Measurements from ENCODE around the gene RFNG. TPM values are rescaled to one million over a fixed set of nuclear protein-coding genes. Genes with fewer than 3 reads are reported as not detected.

Gene RFNG, protein sequence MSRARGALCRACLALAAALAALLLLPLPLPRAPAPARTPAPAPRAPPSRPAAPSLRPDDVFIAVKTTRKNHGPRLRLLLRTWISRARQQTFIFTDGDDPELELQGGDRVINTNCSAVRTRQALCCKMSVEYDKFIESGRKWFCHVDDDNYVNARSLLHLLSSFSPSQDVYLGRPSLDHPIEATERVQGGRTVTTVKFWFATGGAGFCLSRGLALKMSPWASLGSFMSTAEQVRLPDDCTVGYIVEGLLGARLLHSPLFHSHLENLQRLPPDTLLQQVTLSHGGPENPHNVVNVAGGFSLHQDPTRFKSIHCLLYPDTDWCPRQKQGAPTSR
- polyA plus RNA-seq = 1.4 and 2.1 TPM in 2 replicates

GRCh38 chr17:82051776-82052637, at the start of gene RFNG, which contains the start of gene GPS1:
Gene RFNG (minus strand): TSS chr17:82051811. CDS start chr17:82051766, 45 bp downstream.
Gene GPS1 (plus strand): TSS chr17:82051898. CDS start chr17:82051932, 34 bp downstream.

DNA sequence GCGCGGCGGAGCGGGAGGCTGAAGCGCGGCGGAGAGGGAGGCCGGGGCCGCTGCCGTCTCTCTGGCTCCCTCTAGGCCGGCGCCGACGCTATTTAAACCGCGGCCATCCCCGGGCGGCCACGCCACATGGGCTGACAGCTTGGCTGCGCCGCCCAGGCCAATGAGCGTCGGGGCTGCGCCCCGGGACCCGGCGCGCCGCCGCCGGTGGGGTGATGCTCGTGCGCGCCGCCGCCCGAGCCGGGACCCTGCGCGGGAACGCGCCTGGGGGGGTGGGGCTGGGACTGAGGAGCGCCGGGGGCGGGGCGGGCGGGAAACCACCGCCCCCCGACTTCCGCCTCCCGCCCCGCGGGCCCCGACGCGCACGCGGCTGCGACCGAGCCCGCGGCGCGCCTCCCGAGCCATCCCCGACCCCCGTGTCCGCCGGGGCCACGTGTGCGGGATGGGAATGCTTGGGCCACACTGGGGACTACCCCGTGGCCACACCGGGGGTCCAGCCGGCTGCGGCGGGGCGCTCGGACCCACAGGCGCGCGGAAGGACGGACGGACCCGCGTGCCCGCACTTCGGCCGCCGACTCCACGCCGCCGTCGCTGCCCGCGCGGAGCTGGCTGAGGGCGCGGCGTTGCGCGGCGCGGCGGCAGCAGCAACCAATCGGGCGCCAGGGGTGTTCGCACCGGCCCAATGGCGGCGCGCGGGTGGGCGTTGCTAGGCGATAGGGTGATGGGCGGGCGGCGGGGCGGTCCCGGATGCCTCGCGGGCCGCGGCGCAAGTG, 46.7 kb upstream of the RFNG start, which contains the start of gene FASN:
Gene FASN, minus strand, starts transcription at position 68 of the 770 bp plus-strand sequence. CDS start 1,791 bp downstream, outside the sequence.

GRCh38 chr17:82065638-82066303, 14.2 kb upstream of the RFNG start, which contains the start of gene DUS1L:
Gene DUS1L (minus strand): TSS chr17:82065804. CDS start chr17:82065059, 745 bp downstream.

DNA sequence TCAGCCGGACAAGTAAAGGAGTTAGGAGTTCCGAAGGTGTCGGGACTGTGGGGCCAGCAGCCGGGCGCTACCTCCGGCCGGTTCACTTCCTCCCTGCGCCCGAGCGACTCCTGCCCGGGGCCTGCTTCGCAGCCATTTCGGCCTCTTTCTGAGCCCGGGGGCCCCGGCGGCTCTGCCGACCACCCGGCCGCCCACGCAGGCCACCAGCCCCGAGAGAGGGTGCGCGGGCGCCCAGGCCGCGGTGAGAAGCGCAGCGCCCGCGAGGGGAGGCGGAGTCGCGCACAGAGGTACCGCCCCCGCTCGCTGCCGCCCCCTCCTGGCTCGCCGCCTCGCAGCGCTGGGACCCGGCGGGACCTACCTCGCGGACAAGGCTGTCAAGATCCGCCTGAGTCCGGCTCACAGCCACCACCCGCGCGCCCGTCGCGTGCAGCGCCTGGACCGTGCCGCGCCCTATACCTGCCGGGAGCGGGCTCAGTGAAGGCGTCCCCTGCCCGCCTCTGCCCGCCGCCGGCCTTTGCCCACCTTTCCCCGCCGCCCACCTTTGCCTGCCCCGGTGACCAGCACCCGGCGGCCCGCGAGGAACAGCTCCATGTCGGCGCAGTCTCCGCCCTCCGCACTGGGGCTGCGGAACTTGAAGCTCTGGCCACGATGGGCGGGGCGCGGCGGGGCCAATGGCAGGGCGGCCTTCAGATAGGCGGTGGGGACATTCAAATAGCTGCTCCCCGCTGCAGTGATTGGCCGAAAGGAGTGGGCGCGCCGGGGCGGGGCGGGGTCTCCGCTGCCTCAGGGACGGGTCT, 14.3 kb downstream of the RFNG start, which contains the start of gene DCXR:
Gene DCXR, minus strand, starts transcription at position 606 of the 797 bp plus-strand sequence. Its CDS starts 15 bp downstream, at position 591.

GRCh38 chr17:82031303-82031884, 20.2 kb downstream of the RFNG start, which contains the start of gene RAC3:
Gene RAC3 (plus strand): TSS chr17:82031678. CDS start chr17:82031762, 84 bp downstream.

DNA sequence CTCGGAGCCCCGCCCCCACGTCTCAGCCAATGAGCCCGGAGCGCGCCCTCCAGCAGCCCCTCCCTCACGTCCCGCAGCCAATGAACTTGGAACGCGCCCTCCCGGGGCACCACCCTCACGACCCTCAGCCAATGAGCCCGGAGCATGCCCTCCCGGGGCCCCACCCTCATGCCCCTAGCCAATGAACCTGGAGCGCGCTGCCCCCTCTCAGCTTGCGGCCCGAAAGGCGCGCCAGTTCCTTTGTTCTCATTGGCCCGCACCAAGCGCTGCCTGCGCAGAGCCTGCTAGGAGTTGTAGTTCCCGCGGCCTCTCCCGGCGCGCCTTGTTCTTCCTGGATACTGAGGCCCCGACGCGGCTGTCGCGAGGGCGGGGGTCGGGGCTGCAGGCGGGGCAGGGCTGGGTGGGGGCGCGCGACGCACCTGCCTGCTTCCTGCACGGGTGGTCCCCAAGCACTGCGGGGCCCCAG, 28.6 kb downstream of the RFNG start, which contains the start of gene LRRC45:
Gene LRRC45, plus strand, starts transcription at position 325 of the 466 bp plus-strand sequence. CDS start 339 bp downstream, outside the sequence.

GRCh38 chr17:82022310-82022980, 29.2 kb downstream of the RFNG start, which contains the start of gene CENPX:
Gene CENPX (minus strand): TSS chr17:82022878. CDS start chr17:82022861, 17 bp downstream.

Other genes with a start within 250 kb of the RFNG start
- gene GCGR, start 247.7 kb downstream of the RFNG start, polyA plus RNA-seq = not detected in 2 replicates
- 15.2 TPM in 2 replicates for gene MCRIP1, start 218.5 kb downstream of the RFNG start, polyA plus RNA-seq
- not detected in 2 replicates for gene PPP1R27, start 216.8 kb downstream of the RFNG start, polyA plus RNA-seq
- 16.9 and 26.2 TPM in 2 replicates for gene P4HB, start 191.3 kb downstream of the RFNG start, polyA plus RNA-seq
- gene ARHGDIA, start 180.5 kb downstream of the RFNG start, polyA plus RNA-seq = 17.8 and 18.9 TPM in 2 replicates
- 2.3 and 3.9 TPM in 2 replicates for gene ALYREF, start 160.2 kb downstream of the RFNG start, polyA plus RNA-seq
- 151 and 201 TPM in 2 replicates for gene ANAPC11, start 160.1 kb downstream of the RFNG start, polyA plus RNA-seq
- not detected in 2 replicates for gene NPB, start 149.6 kb downstream of the RFNG start, polyA plus RNA-seq
- 1.5 and 1.6 TPM in 2 replicates for gene PCYT2, start 140.4 kb downstream of the RFNG start, polyA plus RNA-seq
- gene SIRT7, start 133.6 kb downstream of the RFNG start, polyA plus RNA-seq = 2.1 and 2.4 TPM in 2 replicates
- gene MAFG, start 124.1 kb downstream of the RFNG start, polyA plus RNA-seq = 3.9 and 7.6 TPM in 2 replicates
- 1.6 TPM in 1 of 2 replicates, not detected in the other for gene PYCR1, start 114.5 kb downstream of the RFNG start, polyA plus RNA-seq
- 0.26 and 0.84 TPM in 2 replicates for gene MYADML2, start 104.6 kb downstream of the RFNG start, polyA plus RNA-seq
- gene NOTUM, start 90.6 kb downstream of the RFNG start, polyA plus RNA-seq = not detected in 2 replicates
- gene ASPSCR1, start 74.2 kb downstream of the RFNG start, polyA plus RNA-seq = 1.0 and 6.4 TPM in 2 replicates
- 33.3 and 49.2 TPM in 2 replicates for gene CENPX, start 28.9 kb downstream of the RFNG start, polyA plus RNA-seq
- gene LRRC45, start 28.5 kb downstream of the RFNG start, polyA plus RNA-seq = not detected in 2 replicates
- not detected in 2 replicates for gene RAC3, start 20.1 kb downstream of the RFNG start, polyA plus RNA-seq
- gene DCXR, start 14.1 kb downstream of the RFNG start, polyA plus RNA-seq = 74.0 and 147 TPM in 2 replicates
- 29.3 and 31.1 TPM in 2 replicates for gene GPS1, start 87 bp upstream of the RFNG start, polyA plus RNA-seq
- gene DUS1L, start 14.0 kb upstream of the RFNG start, polyA plus RNA-seq = 11.3 and 13.6 TPM in 2 replicates
- 0.54 and 0.66 TPM in 2 replicates for gene FASN, start 46.4 kb upstream of the RFNG start, polyA plus RNA-seq
- 2.7 and 4.0 TPM in 2 replicates for gene CCDC57, start 161.0 kb upstream of the RFNG start, polyA plus RNA-seq
- gene SLC16A3, start 177.2 kb upstream of the RFNG start, polyA plus RNA-seq = 0.31 TPM in 1 of 2 replicates, not detected in the other
- 12.2 and 17.3 TPM in 2 replicates for gene CSNK1D, start 221.9 kb upstream of the RFNG start, polyA plus RNA-seq

All from Purkinje cell (primary cell).